Stimulated activated CD4-positive, alpha-beta T cell treated with anti-CD3 and anti-CD28 coated beads, Interleukin-12 subunit alpha, Interleukin-12 subunit beta, amount 100 ng/mL, for 24 hours (primary cell): ENCODE measurements around the gene SMU1.
A peak's percentile ranks its signal among the peaks of the same experiment; 100 is the strongest.
"Not testable (repeated sequence)": the region's sequence is repeated elsewhere in the genome, so short reads cannot be mapped to it uniquely, and the experiment has no call there.

Experiments used
- DNase-seq, 2 experiments: peaks; one replicate each; pipeline ENCODE4 v3.0.0-alpha.2; 2020; ENCODE audit warnings: low read depth in 2 of 2

Gene SMU1

DNA sequence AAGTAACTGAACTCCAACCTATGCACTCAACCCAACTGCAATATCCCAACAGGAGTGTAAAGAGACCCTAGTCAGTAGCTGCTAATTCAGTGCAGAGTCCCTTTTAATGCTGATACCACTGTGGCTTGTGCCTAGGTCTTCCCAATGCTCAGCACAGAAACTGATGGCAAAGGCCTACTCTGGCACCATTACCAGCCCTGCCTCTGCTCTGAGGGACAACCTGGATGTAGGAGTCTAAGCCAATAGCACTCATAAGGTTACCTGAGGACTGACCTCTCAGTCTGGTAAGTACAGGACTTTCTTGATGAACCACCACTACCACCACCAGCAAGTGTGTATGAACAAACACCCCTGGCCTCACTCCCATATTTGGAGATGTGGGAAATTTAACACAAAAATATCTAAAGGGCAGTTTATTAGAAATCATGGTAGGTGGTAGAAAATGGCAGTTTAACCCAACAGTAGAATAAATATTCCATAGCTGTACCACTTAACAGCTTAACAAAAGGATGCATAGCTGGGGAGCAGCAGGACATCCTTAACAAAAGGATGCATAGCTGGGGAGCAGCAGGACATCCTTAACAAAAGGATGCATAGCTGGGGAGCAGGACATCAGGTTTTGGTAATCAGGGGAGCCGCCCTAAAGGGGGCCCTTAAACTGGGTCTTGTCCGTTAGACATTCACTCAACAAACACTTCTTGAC is 62.4 kb downstream of the SMU1 start:
- DNase-seq, result no peak

GRCh38 chr9:33012328-33013069 is 64.0 kb downstream of the SMU1 start:
- DNase-seq, result no peak

DNA sequence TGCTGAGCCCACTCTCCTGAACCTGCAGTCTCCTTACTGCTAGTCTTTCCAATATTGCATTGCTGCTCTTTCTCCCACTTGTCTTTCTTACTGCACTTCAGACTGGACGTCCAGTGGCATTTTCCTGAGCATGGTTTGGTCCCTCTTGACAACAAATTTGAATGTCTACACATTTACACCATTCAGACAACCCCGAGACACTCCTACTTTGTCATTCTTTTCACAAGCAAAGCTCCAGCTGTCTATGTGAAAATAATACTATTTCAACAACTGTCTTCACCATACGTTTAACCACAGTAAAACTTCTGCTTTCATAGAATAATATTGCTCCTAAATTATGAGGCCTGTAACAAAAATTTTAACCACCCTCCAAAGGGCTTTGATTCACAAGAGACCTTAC is 64.6 kb downstream of the SMU1 start:
- no peak for DNase-seq

DNA sequence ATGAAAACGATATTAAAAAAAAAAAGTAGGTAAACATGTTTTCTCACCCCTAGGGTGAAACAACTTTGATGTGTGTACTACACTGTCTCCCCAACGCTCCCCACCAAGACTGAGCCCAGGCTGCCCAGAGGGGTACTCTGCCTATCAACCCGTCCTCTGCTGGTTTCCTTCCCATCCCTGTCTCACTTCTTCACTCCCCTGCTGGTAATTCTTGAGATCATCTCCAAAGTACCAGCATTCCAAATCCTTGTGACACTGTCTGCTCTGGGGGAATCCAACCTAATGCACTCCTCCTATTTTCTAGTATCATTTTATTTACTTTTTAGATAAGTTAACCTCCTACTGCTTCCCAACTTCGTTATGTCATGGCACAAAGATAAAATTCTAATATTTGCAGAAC is 68.7 kb downstream of the SMU1 start:
- DNase-seq, result no peak

- DNase-seq, result not testable (repeated sequence)
These were observed 71.1 kb downstream of the SMU1 start for GRCh38 chr9:33005335-33005734.

DNA sequence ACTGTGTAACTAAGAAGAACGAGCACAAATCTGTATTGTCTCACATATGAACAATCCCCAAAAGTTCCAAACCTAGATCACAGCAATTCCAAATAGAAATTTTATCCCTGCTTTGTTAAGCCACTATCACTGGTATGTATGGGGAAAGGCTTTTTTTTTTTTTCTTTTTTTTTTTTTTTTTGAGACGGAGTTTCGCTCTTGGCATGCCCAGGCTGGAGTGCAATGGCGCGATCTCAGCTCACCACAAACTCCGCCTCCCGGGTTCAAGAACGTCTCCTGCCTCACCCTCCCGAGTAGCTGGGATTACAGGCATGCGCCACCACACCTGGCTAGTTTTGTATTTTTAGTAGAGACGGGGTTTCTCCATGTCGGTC is 75.8 kb downstream of the SMU1 start:
- DNase-seq, result peak in 1 of 2 experiments; percentile 15

DNA sequence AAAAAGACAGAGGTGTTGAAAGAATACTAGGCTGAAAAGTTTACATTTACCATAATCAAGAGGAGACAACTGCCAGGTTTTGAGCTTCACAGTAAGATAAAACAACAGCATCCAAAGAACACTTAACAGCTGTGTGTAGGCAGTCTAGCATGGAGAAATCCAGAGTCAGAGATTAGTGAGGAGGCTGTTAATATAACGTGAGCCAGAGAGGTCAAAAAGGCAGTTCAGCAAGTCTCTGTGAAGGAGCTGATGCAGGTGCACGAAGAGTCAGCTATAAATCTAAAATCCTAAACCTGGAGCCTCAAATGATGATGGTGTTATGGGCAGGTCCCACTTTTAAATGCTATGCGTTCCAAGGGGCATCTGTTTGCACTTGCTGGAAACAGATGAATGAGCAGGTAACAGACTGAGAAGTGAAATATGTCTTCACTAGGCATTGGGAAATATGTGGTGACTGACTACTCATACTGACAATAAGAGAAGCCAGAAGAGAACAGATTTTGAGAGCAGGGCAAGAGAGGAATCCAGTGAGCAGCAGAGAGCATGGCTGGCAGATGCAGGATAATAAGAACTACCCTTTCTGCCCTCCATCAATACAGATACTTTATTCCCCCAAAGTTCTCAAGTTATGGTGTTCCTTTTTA is 83.8 kb downstream of the SMU1 start:
- no peak for DNase-seq

DNA sequence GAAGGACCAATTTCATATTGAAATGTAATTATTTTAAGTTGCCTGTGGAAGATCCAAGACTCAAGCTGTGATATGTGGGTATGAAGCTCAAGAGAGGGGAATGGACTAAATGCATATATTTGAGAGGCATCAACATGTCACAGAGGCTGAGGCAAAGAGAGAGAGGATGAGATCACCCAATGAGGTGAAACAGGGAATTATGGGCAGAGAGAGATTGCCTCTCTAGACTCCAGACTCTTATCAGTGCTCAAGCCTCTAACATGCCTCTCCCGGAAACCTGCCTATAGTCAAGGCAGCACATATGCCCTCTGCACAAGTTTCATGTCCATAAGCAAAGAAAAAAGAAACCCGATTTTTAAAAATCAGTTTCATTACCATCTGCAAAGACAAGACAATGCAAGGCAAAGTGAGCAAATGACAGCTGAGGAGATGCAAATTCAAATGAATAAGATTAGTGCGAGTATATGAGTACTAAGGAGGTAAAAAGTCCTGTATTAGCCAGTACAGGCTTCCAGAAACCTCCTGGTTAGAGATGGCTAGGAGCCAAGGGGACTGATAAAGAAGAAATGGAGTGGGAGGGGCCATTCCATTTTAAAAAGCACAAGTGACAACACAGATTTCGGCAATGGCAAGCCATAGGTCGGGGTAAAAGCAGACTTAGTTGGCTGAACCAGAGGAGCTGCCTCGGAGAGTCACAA is 84.4 kb downstream of the SMU1 start:
- no peak for DNase-seq
